ENCODE data around the gene APBB1IP. TPM values are rescaled to one million over a fixed set of nuclear protein-coding genes. Genes with fewer than 3 reads are reported as not detected.

Gene APBB1IP
- total RNA-seq, 1 experiment from 2014 or later: not detected

DNA sequence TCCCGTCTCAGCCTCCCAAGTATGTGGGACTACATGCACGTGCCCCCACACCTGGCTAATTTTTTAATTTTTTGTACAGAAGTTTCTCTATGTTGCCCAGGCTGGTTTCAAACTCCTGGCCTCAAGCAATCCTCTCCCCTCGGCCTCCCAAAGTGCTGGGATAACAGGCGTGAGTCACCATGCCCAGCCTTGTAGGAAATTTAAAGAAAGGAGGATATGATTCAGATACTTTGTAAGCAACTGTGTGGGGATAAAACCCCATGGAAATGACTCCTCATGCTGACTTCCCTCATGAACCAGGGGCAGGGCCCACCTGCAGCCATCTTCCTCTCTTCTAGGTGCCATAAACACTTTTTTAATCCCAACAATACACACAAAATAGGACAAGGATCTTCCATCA is 50.2 kb downstream of the APBB1IP start:
- no peak overlapping the region for H4K5ac ChIP-seq (ENCODE audit: insufficient read length, low read depth, low read length)
- H3K4me2 ChIP-seq (ENCODE audit: insufficient read depth, insufficient read length, low read length): no peak overlapping the region
- Mint-ChIP-seq H3K9me3 (peaks cover 10 to 11% of the 10 kb centered on the region in 2 experiments), H3K36me3 (ENCODE audit: insufficient read depth in 1 of 3, low read depth in 3 of 3) (peaks cover 6 to 14% (median 9%) of the 10 kb centered on the region in 3 experiments), H3K27ac (no peak overlapping the region), H3K27me3 (ENCODE audit: low read depth) (no peaks in the 10 kb centered on the region; the same call in 1 of the 2 replicates), H3K4me3 (no peak overlapping the region), H3K4me1 (peaks cover 6 to 9% of the 10 kb centered on the region in 2 experiments)
- H3K9me3 ChIP-seq (ENCODE audit: control insufficient read depth, low read depth, low read length): no peaks in the 10 kb centered on the region
- no peak overlapping the region for H3K4ac ChIP-seq (ENCODE audit: low read depth, low read length)
- H3K79me1 ChIP-seq (ENCODE audit: insufficient read depth, low read depth, low read length, poor library complexity, severe bottlenecking): no peaks in the 10 kb centered on the region
- no peak overlapping the region for H4K91ac ChIP-seq (ENCODE audit: insufficient read length, low read depth, low read length)
- no peaks in the 10 kb centered on the region for H3K23me2 ChIP-seq (ENCODE audit: insufficient read length, low read depth, low read length, poor library complexity, severe bottlenecking)
- H2BK12ac ChIP-seq (ENCODE audit: insufficient read length, low read depth, low read length): no peak overlapping the region
- H2BK120ac ChIP-seq (ENCODE audit: low read depth, low read length, poor library complexity, severe bottlenecking): no peak overlapping the region
- no peak overlapping the region for H2BK20ac ChIP-seq (ENCODE audit: low read depth, low read length, poor library complexity, severe bottlenecking)
- H3K4me1 ChIP-seq (ENCODE audit: insufficient read depth, low read length): no peaks in the 10 kb centered on the region
- no peak overlapping the region for H3K56ac ChIP-seq (ENCODE audit: insufficient read length, low read depth, low read length)
- H3K79me2 ChIP-seq (ENCODE audit: insufficient read depth, low read length): no peaks in the 10 kb centered on the region
- no peaks in the 10 kb centered on the region for H3K27me3 ChIP-seq (ENCODE audit: insufficient read depth, low read length)
- H2BK15ac ChIP-seq (ENCODE audit: low read depth, low read length): no peak overlapping the region
- H4K20me1 ChIP-seq (ENCODE audit: control insufficient read depth, insufficient read depth, insufficient read length): no peaks in the 10 kb centered on the region
- no peak overlapping the region for H3T11ph ChIP-seq (ENCODE audit: low read length)
- H2BK5ac ChIP-seq (ENCODE audit: insufficient read length, low read length): no peak overlapping the region
- no peak for DNase-seq
- H3K9ac ChIP-seq (ENCODE audit: extremely low read depth, insufficient read length, low read length): no peak overlapping the region
- TF ChIP-seq, protein P1, sequence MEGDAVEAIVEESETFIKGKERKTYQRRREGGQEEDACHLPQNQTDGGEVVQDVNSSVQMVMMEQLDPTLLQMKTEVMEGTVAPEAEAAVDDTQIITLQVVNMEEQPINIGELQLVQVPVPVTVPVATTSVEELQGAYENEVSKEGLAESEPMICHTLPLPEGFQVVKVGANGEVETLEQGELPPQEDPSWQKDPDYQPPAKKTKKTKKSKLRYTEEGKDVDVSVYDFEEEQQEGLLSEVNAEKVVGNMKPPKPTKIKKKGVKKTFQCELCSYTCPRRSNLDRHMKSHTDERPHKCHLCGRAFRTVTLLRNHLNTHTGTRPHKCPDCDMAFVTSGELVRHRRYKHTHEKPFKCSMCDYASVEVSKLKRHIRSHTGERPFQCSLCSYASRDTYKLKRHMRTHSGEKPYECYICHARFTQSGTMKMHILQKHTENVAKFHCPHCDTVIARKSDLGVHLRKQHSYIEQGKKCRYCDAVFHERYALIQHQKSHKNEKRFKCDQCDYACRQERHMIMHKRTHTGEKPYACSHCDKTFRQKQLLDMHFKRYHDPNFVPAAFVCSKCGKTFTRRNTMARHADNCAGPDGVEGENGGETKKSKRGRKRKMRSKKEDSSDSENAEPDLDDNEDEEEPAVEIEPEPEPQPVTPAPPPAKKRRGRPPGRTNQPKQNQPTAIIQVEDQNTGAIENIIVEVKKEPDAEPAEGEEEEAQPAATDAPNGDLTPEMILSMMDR (conservative IDR thresholded peaks at IDR 0.05): no peak
- no peak overlapping the region for H3K14ac ChIP-seq (ENCODE audit: insufficient read depth, low read length)
- WGBS (ENCODE audit: extremely low coverage, insufficient read length, low lambda C conversion rate): no CpG with 5 or more reads among the region's 4 CpGs
- H2AFZ ChIP-seq (ENCODE audit: low read length): no peak overlapping the region
- H4K8ac ChIP-seq (replicated peaks; ENCODE audit: insufficient read length, low read depth, low read length): no peak overlapping the region
- H2AK5ac ChIP-seq (ENCODE audit: insufficient read length, low read length): no peak overlapping the region
- no peak overlapping the region for H3K27ac ChIP-seq (ENCODE audit: insufficient read length, low read depth, low read length)
- no peak overlapping the region for H3K23ac ChIP-seq (ENCODE audit: insufficient read length, low read depth, low read length)
- no peak overlapping the region for H3K18ac ChIP-seq (ENCODE audit: insufficient read length, low read depth, low read length)

All from H9 (cell line).